H9 (cell line): Measurements from ENCODE around the gene OR52N4. TPM values are rescaled to one million over a fixed set of nuclear protein-coding genes. Genes with fewer than 3 reads are reported as not detected.

ENCODE experiments used
- DNase-seq: peaks from one replicate; pipeline ENCODE4 v3.0.0-alpha.2; 2017
- H2AFZ ChIP-seq: one replicate; pipeline ENCODE4 v1.6.1; 2013; ENCODE audit warnings: mild to moderate bottlenecking, low read length, control low read depth, moderate library complexity
- H2AK5ac ChIP-seq: 2 replicates; pipeline ENCODE4 v1.6.1; 2013; ENCODE audit warnings: low read length, control low read depth, mixed read lengths; ENCODE audit not compliant: insufficient read length
- H2BK120ac ChIP-seq: one replicate; pipeline ENCODE4 v1.6.1; 2013; ENCODE audit warnings: low read depth, mild to moderate bottlenecking, low read length, control low read depth, inconsistent platforms; ENCODE audit not compliant: poor library complexity, severe bottlenecking
- H2BK12ac ChIP-seq: 2 replicates; pipeline ENCODE4 v1.6.1; 2013; ENCODE audit warnings: low read length, control low read depth, mixed read lengths, low read depth; ENCODE audit not compliant: insufficient read length
- H2BK15ac ChIP-seq: 2 replicates; pipeline ENCODE4 v1.6.1; 2013; ENCODE audit warnings: low read depth, low read length, control low read depth
- H2BK20ac ChIP-seq: one replicate; pipeline ENCODE4 v1.6.1; 2013; ENCODE audit warnings: low read depth, mild to moderate bottlenecking, low read length, control low read depth, inconsistent platforms; ENCODE audit not compliant: poor library complexity, severe bottlenecking
- H2BK5ac ChIP-seq: 2 replicates; pipeline ENCODE4 v1.6.1; 2013; ENCODE audit warnings: low read length, control low read depth, mixed read lengths; ENCODE audit not compliant: insufficient read length
- H3K14ac ChIP-seq: 2 replicates; pipeline ENCODE4 v1.6.1; 2013; ENCODE audit warnings: low read length, control low read depth; ENCODE audit not compliant: insufficient read depth
- H3K18ac ChIP-seq: 2 replicates; pipeline ENCODE4 v1.6.1; 2013; ENCODE audit warnings: low read depth, mild to moderate bottlenecking, mixed read lengths, low read length, control low read depth; ENCODE audit not compliant: insufficient read length
- H3K23ac ChIP-seq: 2 replicates; pipeline ENCODE4 v1.6.1; 2013; ENCODE audit warnings: low read length, control low read depth, mixed read lengths, low read depth; ENCODE audit not compliant: insufficient read length
- H3K23me2 ChIP-seq: 2 replicates; pipeline ENCODE4 v1.6.1; 2013; ENCODE audit warnings: low read depth, mild to moderate bottlenecking, mixed read lengths, low read length, control low read depth; ENCODE audit not compliant: insufficient read length, poor library complexity, severe bottlenecking
- H3K27ac ChIP-seq: 2 replicates; pipeline ENCODE4 v1.5.1; 2013; ENCODE audit warnings: low read length, control low read depth, mixed read lengths, low read depth; ENCODE audit not compliant: insufficient read length
- H3K27me3 ChIP-seq: 2 replicates; pipeline ENCODE4 v1.6.1; 2013; ENCODE audit warnings: low read length, control low read depth, inconsistent platforms; ENCODE audit not compliant: insufficient read depth
- H3K4ac ChIP-seq: 2 replicates; pipeline ENCODE4 v1.6.1; 2013; ENCODE audit warnings: low read depth, mild to moderate bottlenecking, control low read depth, inconsistent platforms, low read length, moderate library complexity
- H3K4me1 ChIP-seq: 2 replicates; pipeline ENCODE4 v1.6.1; 2013; ENCODE audit warnings: low read length, control low read depth, inconsistent platforms; ENCODE audit not compliant: insufficient read depth
- H3K4me2 ChIP-seq: 2 replicates; pipeline ENCODE4 v1.6.1; 2013; ENCODE audit warnings: low read length, control low read depth, mixed read lengths; ENCODE audit not compliant: insufficient read length, insufficient read depth
- H3K56ac ChIP-seq: 2 replicates; pipeline ENCODE4 v1.6.1; 2013; ENCODE audit warnings: low read depth, mild to moderate bottlenecking, mixed read lengths, low read length, control low read depth; ENCODE audit not compliant: insufficient read length
- H3K79me1 ChIP-seq: 2 replicates; pipeline ENCODE4 v1.6.1; 2013; ENCODE audit warnings: low read depth, mild to moderate bottlenecking, moderate library complexity, low read length, control low read depth, inconsistent platforms; ENCODE audit not compliant: insufficient read depth, poor library complexity, severe bottlenecking
- H3K79me2 ChIP-seq: 2 replicates; pipeline ENCODE4 v1.6.1; 2013; ENCODE audit warnings: low read length, control low read depth, inconsistent platforms; ENCODE audit not compliant: insufficient read depth
- H3K9ac ChIP-seq: 2 replicates; pipeline ENCODE4 v1.6.1; 2013; ENCODE audit warnings: low read length, control low read depth, mixed read lengths; ENCODE audit not compliant: insufficient read length; ENCODE audit errors: extremely low read depth
- H3K9me3 ChIP-seq: one replicate; pipeline ENCODE4 v1.6.1; 2013; ENCODE audit warnings: low read depth, low read length, inconsistent platforms; ENCODE audit not compliant: control insufficient read depth
- H3T11ph ChIP-seq: one replicate; pipeline ENCODE4 v1.6.1; 2013; ENCODE audit warnings: mild to moderate bottlenecking, low read length, control low read depth, inconsistent platforms
- H4K20me1 ChIP-seq: one replicate; pipeline ENCODE4 v1.6.1; 2013; ENCODE audit not compliant: control insufficient read depth, insufficient read length, insufficient read depth
- H4K5ac ChIP-seq: 2 replicates; pipeline ENCODE4 v1.6.1; 2013; ENCODE audit warnings: low read depth, mild to moderate bottlenecking, mixed read lengths, low read length, control low read depth; ENCODE audit not compliant: insufficient read length
- H4K8ac ChIP-seq: replicated peaks from 2 replicates; pipeline ENCODE4 v1.6.1; 2013; ENCODE audit warnings: low read length, control low read depth, mixed read lengths, low read depth; ENCODE audit not compliant: insufficient read length
- H4K91ac ChIP-seq: 2 replicates; pipeline ENCODE4 v1.6.1; 2013; ENCODE audit warnings: low read depth, mild to moderate bottlenecking, moderate library complexity, mixed read lengths, low read length, control low read depth; ENCODE audit not compliant: insufficient read length
- H3K27ac Mint-ChIP-seq, 3 experiments: 2 replicates in 2 of 3; 3 replicates in 1 of 3; pipeline ENCODE4 v1.8.0; 2020 to 2021; ENCODE audit warnings: mixed read lengths in 3 of 3, mild to moderate bottlenecking in 1 of 3, moderate library complexity in 1 of 3
- H3K27me3 Mint-ChIP-seq: 2 replicates; pipeline ENCODE4 v1.8.0; 2021; ENCODE audit warnings: low read depth, mild to moderate bottlenecking, moderate library complexity, mixed read lengths
- H3K36me3 Mint-ChIP-seq, 3 experiments: 2 replicates in 2 of 3; 3 replicates in 1 of 3; pipeline ENCODE4 v1.8.0; 2020 to 2021; ENCODE audit warnings: low read depth in 3 of 3, mixed read lengths in 3 of 3; ENCODE audit not compliant: insufficient read depth in 1 of 3
- H3K4me1 Mint-ChIP-seq, 2 experiments: 2 replicates each; pipeline ENCODE4 v1.8.0; 2020; ENCODE audit warnings: mixed read lengths in 2 of 2
- H3K4me3 Mint-ChIP-seq, 2 experiments: 2 replicates in 1 of 2; 3 replicates in 1 of 2; pipeline ENCODE4 v1.8.0; 2020 to 2021; ENCODE audit warnings: mild to moderate bottlenecking in 2 of 2, mixed read lengths in 2 of 2, moderate library complexity in 1 of 2
- H3K9me3 Mint-ChIP-seq, 2 experiments: 2 replicates in 1 of 2; 3 replicates in 1 of 2; pipeline ENCODE4 v1.8.0; 2020; ENCODE audit warnings: mild to moderate bottlenecking in 2 of 2, mixed read lengths in 2 of 2, moderate library complexity in 1 of 2
- WGBS: extraction: QIAGEN DNeasy Blood & Tissue Kit; methylation state at CpG from one replicate; pipeline ENCODE4 v1.1.7; 2013; ENCODE audit warnings: missing lambda C conversion rate, low lambda C conversion rate, mixed read lengths; ENCODE audit not compliant: insufficient read length; ENCODE audit errors: extremely low coverage; 5-methylcytosine and 5-hydroxymethylcytosine counted together
- total RNA-seq: library from RNA; stranded (reverse); gene quantifications from 2 replicates; pipeline ENCODE4 v1.2.1, GENCODE V29; 2021
- TF ChIP-seq, protein P1 (sequence below): fragments of 200-600 bp; sonication (generic); conservative IDR thresholded peaks from 3 replicates; pipeline ENCODE4 v1.8.0; 2021; ENCODE audit warnings: antibody characterized with exemption, mild to moderate bottlenecking

Gene OR52N4
- total RNA-seq, 1 experiment from 2014 or later: not detected

DNA sequence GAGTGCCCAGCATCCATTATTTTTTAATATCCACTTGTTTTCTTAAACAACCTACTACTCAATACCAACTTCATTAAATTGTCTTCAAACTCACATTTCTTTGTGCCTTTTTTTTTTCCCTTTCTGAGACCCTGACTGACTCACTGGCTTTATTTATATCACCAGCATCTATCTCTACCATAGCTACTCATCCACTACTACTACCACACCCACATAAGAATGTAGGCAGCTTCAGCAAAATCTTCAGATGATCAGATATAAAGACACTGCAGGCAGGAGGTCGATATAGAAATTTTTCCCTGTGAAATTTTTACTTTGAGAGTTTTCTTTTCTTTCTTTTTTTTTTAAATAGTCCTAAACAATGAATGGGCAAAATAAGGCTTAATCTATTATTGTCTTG, 15.6 kb upstream of the OR52N4 start:
- H3K9ac ChIP-seq: no peak overlapping the region
- H4K5ac ChIP-seq: no peak overlapping the region
- WGBS: no CpG with 5 or more reads among the region's 1 CpG
- no peak overlapping the region for H3T11ph ChIP-seq
- Mint-ChIP-seq H3K27me3 (no peaks in the 10 kb centered on the region), H3K9me3 (no peaks in the 10 kb centered on the region), H3K27ac (no peak overlapping the region), H3K4me3 (no peak overlapping the region), H3K36me3 (no peaks in the 10 kb centered on the region), H3K4me1 (0 out of 4 replicates have a peak, but pooled peaks cover 0 to 2% of the 10 kb centered on the region in 2 experiments)
- no peaks in the 10 kb centered on the region for H3K4me1 ChIP-seq
- no peaks in the 10 kb centered on the region for H3K79me2 ChIP-seq
- H4K91ac ChIP-seq: no peak overlapping the region
- H3K9me3 ChIP-seq: no peaks in the 10 kb centered on the region
- H3K14ac ChIP-seq: no peak overlapping the region
- no peak overlapping the region for H3K56ac ChIP-seq
- no peak overlapping the region for H2BK20ac ChIP-seq
- no peak overlapping the region for H3K23ac ChIP-seq
- H3K27ac ChIP-seq: no peak overlapping the region
- H3K27me3 ChIP-seq: no peaks in the 10 kb centered on the region
- DNase-seq: no peak
- H4K20me1 ChIP-seq: no peaks in the 10 kb centered on the region
- no peak overlapping the region for H2BK5ac ChIP-seq
- no peak overlapping the region for H2BK15ac ChIP-seq
- H3K23me2 ChIP-seq: no peaks in the 10 kb centered on the region
- no peak overlapping the region for H4K8ac ChIP-seq
- no peak overlapping the region for H3K18ac ChIP-seq
- H2AFZ ChIP-seq: no peak overlapping the region
- no peak overlapping the region for H2BK120ac ChIP-seq
- no peak overlapping the region for H2BK12ac ChIP-seq
- H3K4me2 ChIP-seq: no peak overlapping the region
- no peak overlapping the region for H3K4ac ChIP-seq
- H2AK5ac ChIP-seq: no peak overlapping the region
- TF ChIP-seq, protein P1, sequence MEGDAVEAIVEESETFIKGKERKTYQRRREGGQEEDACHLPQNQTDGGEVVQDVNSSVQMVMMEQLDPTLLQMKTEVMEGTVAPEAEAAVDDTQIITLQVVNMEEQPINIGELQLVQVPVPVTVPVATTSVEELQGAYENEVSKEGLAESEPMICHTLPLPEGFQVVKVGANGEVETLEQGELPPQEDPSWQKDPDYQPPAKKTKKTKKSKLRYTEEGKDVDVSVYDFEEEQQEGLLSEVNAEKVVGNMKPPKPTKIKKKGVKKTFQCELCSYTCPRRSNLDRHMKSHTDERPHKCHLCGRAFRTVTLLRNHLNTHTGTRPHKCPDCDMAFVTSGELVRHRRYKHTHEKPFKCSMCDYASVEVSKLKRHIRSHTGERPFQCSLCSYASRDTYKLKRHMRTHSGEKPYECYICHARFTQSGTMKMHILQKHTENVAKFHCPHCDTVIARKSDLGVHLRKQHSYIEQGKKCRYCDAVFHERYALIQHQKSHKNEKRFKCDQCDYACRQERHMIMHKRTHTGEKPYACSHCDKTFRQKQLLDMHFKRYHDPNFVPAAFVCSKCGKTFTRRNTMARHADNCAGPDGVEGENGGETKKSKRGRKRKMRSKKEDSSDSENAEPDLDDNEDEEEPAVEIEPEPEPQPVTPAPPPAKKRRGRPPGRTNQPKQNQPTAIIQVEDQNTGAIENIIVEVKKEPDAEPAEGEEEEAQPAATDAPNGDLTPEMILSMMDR: no peak
- H3K79me1 ChIP-seq: no peaks in the 10 kb centered on the region
